EH (cell line): ENCODE measurements around the gene STARD4.

Source experiments
- DNase-seq: peaks from one replicate; pipeline ENCODE4 v3.0.0-alpha.2; 2015; ENCODE audit warnings: low read depth

The STARD4 gene

GRCh38 chr5:111520908-111521307 lies 8.6 kb upstream of the STARD4 start:
- DNase-seq, result no peak

GRCh38 chr5:111518777-111519176 lies 6.4 kb upstream of the STARD4 start:
- no peak for DNase-seq

- no peak for DNase-seq
Observed at GRCh38 chr5:111517853-111518501, 5.6 kb upstream of the STARD4 start.

- DNase-seq, result no peak
Observed at GRCh38 chr5:111514087-111514486, 1.8 kb upstream of the STARD4 start.

GRCh38 chr5:111513131-111513520 lies 791 bp upstream of the STARD4 start:
- no peak for DNase-seq

GRCh38 chr5:111511831-111512374 lies 432 bp downstream of the STARD4 start:
- DNase-seq, result peak; percentile 42

- peak; percentile 57 for DNase-seq
Observed at GRCh38 chr5:111511174-111511830, 1.0 kb downstream of the STARD4 start.

GRCh38 chr5:111509119-111509518 lies 3.2 kb downstream of the STARD4 start:
- DNase-seq, result no peak

GRCh38 chr5:111507276-111507675 lies 5.1 kb downstream of the STARD4 start:
- peak; percentile 5 for DNase-seq

GRCh38 chr5:111505096-111505495 lies 7.2 kb downstream of the STARD4 start:
- DNase-seq, result no peak

- DNase-seq, result peak; percentile 64
Observed at GRCh38 chr5:111502956-111503355, 9.4 kb downstream of the STARD4 start.

GRCh38 chr5:111498346-111498745 lies 14.0 kb downstream of the STARD4 start:
- DNase-seq, result no peak

GRCh38 chr5:111495159-111495558 lies 17.2 kb downstream of the STARD4 start:
- no peak for DNase-seq

- peak; percentile 16 for DNase-seq
Observed at GRCh38 chr5:111494355-111494999, 17.9 kb downstream of the STARD4 start.

GRCh38 chr5:111493031-111493430 lies 19.3 kb downstream of the STARD4 start:
- no peak for DNase-seq

GRCh38 chr5:111488353-111488752 lies 24.0 kb downstream of the STARD4 start:
- peak; percentile 11 for DNase-seq

- DNase-seq, result no peak
Observed at GRCh38 chr5:111486926-111487325, 25.4 kb downstream of the STARD4 start.

GRCh38 chr5:111486055-111486454 lies 26.3 kb downstream of the STARD4 start:
- DNase-seq, result peak; percentile 11

- DNase-seq, result no peak
Observed at GRCh38 chr5:111480346-111480745, 32.0 kb downstream of the STARD4 start.

- DNase-seq, result no peak
Observed at GRCh38 chr5:111478898-111479297, 33.4 kb downstream of the STARD4 start.

GRCh38 chr5:111478266-111478665 lies 34.1 kb downstream of the STARD4 start:
- DNase-seq, result peak; percentile 14

GRCh38 chr5:111472579-111472978 lies 39.8 kb downstream of the STARD4 start:
- DNase-seq, result no peak

GRCh38 chr5:111472096-111472495 lies 40.2 kb downstream of the STARD4 start:
- DNase-seq, result no peak
